ENCODE measurements around the gene MYOT. TPM values are rescaled to one million over a fixed set of nuclear protein-coding genes. Genes with fewer than 3 reads are reported as not detected.
A peak's percentile ranks its signal among the peaks of the same experiment; 100 is the strongest.

Gene MYOT
- total and polyA plus RNA-seq, 5 donors from 2014 or later, result 0.37 to 0.64 TPM; not detected in 3

- DNase-seq (no peak), ATAC-seq (ENCODE audit: low read depth in 2 of 2) (no peak)
- Mint-ChIP-seq H3K27ac (no peak overlapping the region), H3K36me3 (no peaks in the 10 kb centered on the region), H3K4me1 (no peaks in the 10 kb centered on the region), H3K9me3 (peaks cover 0 to 4% (median 0%) of the 10 kb centered on the region in 7 donors), H3K4me3 (no peak overlapping the region), H3K27me3 (peaks cover 35% of the 10 kb centered on the region)
- Histone ChIP-seq H3K9me3 (ENCODE audit: control insufficient read depth in 2 of 2, low read length in 2 of 2) (no peaks in the 10 kb centered on the region), H3K27ac (ENCODE audit: insufficient read depth, low read length, poor library complexity, severe bottlenecking) (no peak overlapping the region), H3K4me1 (ENCODE audit: control insufficient read depth, insufficient read depth, low read length, poor library complexity, severe bottlenecking) (no peaks in the 10 kb centered on the region), H3K27me3 (ENCODE audit: control insufficient read depth, insufficient read depth, low read length) (no peaks in the 10 kb centered on the region), H3K36me3 (ENCODE audit: control insufficient read depth, insufficient read depth, low read length) (no peaks in the 10 kb centered on the region), H3K4me3 (ENCODE audit: low read depth, low read length) (no peak overlapping the region)
Observed at GRCh38 chr5:137902408-137903133, 34.9 kb downstream of the MYOT start.

DNA sequence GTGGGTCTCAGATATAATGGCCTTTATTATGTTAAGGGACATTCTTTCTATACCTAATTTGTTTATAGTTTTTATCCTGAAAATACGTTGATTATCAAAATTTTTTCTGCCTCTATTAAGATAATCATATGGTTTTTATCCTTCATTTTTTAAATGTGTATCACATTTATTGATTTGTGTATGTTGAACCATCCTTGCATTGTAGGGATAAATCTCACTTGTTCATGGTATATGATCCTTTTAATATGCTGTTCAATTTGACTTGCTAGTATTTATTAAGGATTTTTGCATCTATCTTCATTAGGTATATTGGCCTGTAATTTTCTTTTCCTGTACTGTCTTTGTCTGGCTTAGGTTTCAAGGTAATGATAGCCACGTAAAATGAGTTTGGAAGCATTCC lies 47.1 kb downstream of the MYOT start:
- H3K27me3 ChIP-seq (ENCODE audit: control insufficient read depth, insufficient read depth, low read length), result no peaks in the 10 kb centered on the region
- H3K4me3 ChIP-seq (ENCODE audit: low read depth, low read length), result no peak overlapping the region
- H3K4me3 Mint-ChIP-seq, result no peak overlapping the region
- peaks cover 0 to 4% (median 0%) of the 10 kb centered on the region in 4 donors for H3K4me1 Mint-ChIP-seq
- peaks cover 3 to 23% (median 6%) of the 10 kb centered on the region in 7 donors for H3K9me3 Mint-ChIP-seq
- no peaks in the 10 kb centered on the region for H3K36me3 Mint-ChIP-seq
- H3K9me3 ChIP-seq (ENCODE audit: control insufficient read depth in 2 of 2, low read length in 2 of 2), result peaks cover 9 to 19% of the 10 kb centered on the region in 2 experiments
- no peak overlapping the region for H3K27ac Mint-ChIP-seq
- ATAC-seq (ENCODE audit: low read depth in 2 of 2), result no peak
- DNase-seq, result no peak
- H3K4me1 ChIP-seq (ENCODE audit: control insufficient read depth, insufficient read depth, low read length, poor library complexity, severe bottlenecking), result no peaks in the 10 kb centered on the region
- no peaks in the 10 kb centered on the region for H3K36me3 ChIP-seq (ENCODE audit: control insufficient read depth, insufficient read depth, low read length)
- no peak overlapping the region for H3K27ac ChIP-seq (ENCODE audit: insufficient read depth, low read length, poor library complexity, severe bottlenecking)
- peaks cover 11% of the 10 kb centered on the region for H3K27me3 Mint-ChIP-seq

DNA sequence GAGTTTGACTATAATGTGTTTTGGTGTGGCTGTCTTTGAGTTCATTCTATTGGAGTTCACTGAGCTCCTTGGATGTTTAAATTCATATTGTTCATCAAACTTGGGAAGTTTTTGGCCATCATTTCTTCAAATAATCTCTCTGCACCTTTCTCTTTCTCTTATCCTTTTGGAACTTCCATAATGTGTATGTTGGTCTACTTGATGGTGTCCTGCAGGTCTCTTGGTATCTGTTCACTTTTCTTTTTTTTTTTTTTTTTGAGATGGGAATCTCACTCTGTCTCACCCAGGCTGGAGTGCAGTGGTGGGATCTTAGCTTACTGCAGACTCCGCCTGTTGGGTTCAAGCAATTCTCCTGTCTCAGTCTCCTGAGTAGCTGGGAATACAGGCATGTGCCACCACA lies 49.3 kb downstream of the MYOT start:
- no peaks in the 10 kb centered on the region for H3K4me1 ChIP-seq (ENCODE audit: control insufficient read depth, insufficient read depth, low read length, poor library complexity, severe bottlenecking)
- Mint-ChIP-seq H3K9me3 (peaks cover 1 to 23% (median 5%) of the 10 kb centered on the region in 7 donors), H3K36me3 (no peaks in the 10 kb centered on the region), H3K27ac (no peak overlapping the region), H3K27me3 (peaks cover 5% of the 10 kb centered on the region), H3K4me3 (peak overlapping the region in 1 of 4 donors; percentile 35), H3K4me1 (peaks cover 0 to 4% (median 0%) of the 10 kb centered on the region in 4 donors)
- ATAC-seq (ENCODE audit: low read depth in 2 of 2), result no peak
- no peak for DNase-seq
- H3K27me3 ChIP-seq (ENCODE audit: control insufficient read depth, insufficient read depth, low read length), result no peaks in the 10 kb centered on the region
- H3K27ac ChIP-seq (ENCODE audit: insufficient read depth, low read length, poor library complexity, severe bottlenecking), result no peak overlapping the region
- H3K4me3 ChIP-seq (ENCODE audit: low read depth, low read length), result no peak overlapping the region
- peaks cover 9 to 19% of the 10 kb centered on the region in 2 experiments for H3K9me3 ChIP-seq (ENCODE audit: control insufficient read depth in 2 of 2, low read length in 2 of 2)
- H3K36me3 ChIP-seq (ENCODE audit: control insufficient read depth, insufficient read depth, low read length), result no peaks in the 10 kb centered on the region

DNA sequence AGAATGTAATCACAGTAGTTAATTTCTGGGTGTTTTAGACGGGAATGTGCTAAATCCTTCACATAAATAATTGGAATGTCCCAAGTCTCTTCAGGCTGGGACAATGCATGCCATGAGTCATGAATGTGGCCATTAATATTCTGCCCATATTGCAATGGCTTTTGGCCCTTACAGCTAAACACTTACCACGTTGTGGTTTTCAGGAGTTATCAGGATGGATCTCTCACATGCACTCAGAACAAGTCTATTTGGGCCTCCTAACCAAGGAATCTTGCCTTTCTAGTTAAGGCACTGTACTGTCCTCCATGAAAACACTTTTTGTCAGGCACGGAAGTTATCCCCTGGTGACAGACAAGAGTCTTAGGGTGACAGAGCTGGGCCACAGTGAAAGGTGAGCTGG lies 54.3 kb downstream of the MYOT start:
- Histone ChIP-seq H3K9me3 (ENCODE audit: control insufficient read depth in 2 of 2, low read length in 2 of 2) (no peaks in the 10 kb centered on the region), H3K27me3 (ENCODE audit: control insufficient read depth, insufficient read depth, low read length) (no peaks in the 10 kb centered on the region), H3K36me3 (ENCODE audit: control insufficient read depth, insufficient read depth, low read length) (no peaks in the 10 kb centered on the region), H3K4me1 (ENCODE audit: control insufficient read depth, insufficient read depth, low read length, poor library complexity, severe bottlenecking) (no peaks in the 10 kb centered on the region), H3K4me3 (ENCODE audit: low read depth, low read length) (no peak overlapping the region), H3K27ac (ENCODE audit: insufficient read depth, low read length, poor library complexity, severe bottlenecking) (no peak overlapping the region)
- Mint-ChIP-seq H3K4me3 (no peak overlapping the region), H3K4me1 (peaks cover 0 to 4% (median 0%) of the 10 kb centered on the region in 4 donors), H3K36me3 (peaks cover 3% of the 10 kb centered on the region), H3K9me3 (peaks cover 0 to 6% (median under 1%) of the 10 kb centered on the region in 7 donors), H3K27ac (peak overlapping the region in 1 of 3 donors; percentile 2), H3K27me3 (no peaks in the 10 kb centered on the region)
- no peak for DNase-seq
- ATAC-seq (ENCODE audit: low read depth in 2 of 2), result no peak

DNA sequence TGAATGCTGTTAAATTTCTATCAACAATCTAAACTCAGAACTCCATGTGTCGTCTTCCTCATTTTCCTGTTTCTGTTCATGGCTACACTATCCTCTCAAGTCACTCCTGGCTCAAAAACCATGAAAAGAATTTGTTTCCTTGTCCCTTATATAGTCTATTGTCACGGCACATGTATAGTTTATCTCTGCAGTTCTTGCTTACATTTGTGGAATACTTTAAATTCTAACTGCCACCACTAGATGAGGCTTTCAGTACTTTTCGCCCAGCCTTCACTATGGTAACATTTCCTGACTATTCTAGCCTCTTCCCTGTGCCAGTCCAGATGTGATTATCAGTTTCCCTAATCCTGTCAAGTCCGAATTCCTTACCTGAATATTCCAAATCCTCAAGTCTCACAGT lies 56.2 kb downstream of the MYOT start:
- no peak overlapping the region for H3K27ac ChIP-seq (ENCODE audit: insufficient read depth, low read length, poor library complexity, severe bottlenecking)
- H3K27me3 ChIP-seq (ENCODE audit: control insufficient read depth, insufficient read depth, low read length), result no peaks in the 10 kb centered on the region
- peaks cover 2% of the 10 kb centered on the region for H3K36me3 ChIP-seq (ENCODE audit: control insufficient read depth, insufficient read depth, low read length)
- H3K27ac Mint-ChIP-seq, result no peak overlapping the region
- peaks cover 7% of the 10 kb centered on the region for H3K36me3 Mint-ChIP-seq
- no peak overlapping the region for H3K4me3 Mint-ChIP-seq
- no peaks in the 10 kb centered on the region for H3K4me1 Mint-ChIP-seq
- no peak overlapping the region for H3K4me3 ChIP-seq (ENCODE audit: low read depth, low read length)
- no peaks in the 10 kb centered on the region for H3K9me3 ChIP-seq (ENCODE audit: control insufficient read depth in 2 of 2, low read length in 2 of 2)
- no peaks in the 10 kb centered on the region for H3K27me3 Mint-ChIP-seq
- DNase-seq (no peak), ATAC-seq (ENCODE audit: low read depth in 2 of 2) (no peak)
- H3K4me1 ChIP-seq (ENCODE audit: control insufficient read depth, insufficient read depth, low read length, poor library complexity, severe bottlenecking), result no peaks in the 10 kb centered on the region
- no peaks in the 10 kb centered on the region for H3K9me3 Mint-ChIP-seq

- DNase-seq (no peak), ATAC-seq (ENCODE audit: low read depth in 2 of 2) (no peak)
- Mint-ChIP-seq H3K4me3 (no peak overlapping the region), H3K4me1 (no peaks in the 10 kb centered on the region), H3K27ac (peak overlapping the region in 1 of 3 donors; percentile 4), H3K9me3 (no peaks in the 10 kb centered on the region), H3K27me3 (no peaks in the 10 kb centered on the region), H3K36me3 (peaks cover 4% of the 10 kb centered on the region)
- no peak overlapping the region for H3K27ac ChIP-seq (ENCODE audit: insufficient read depth, low read length, poor library complexity, severe bottlenecking)
- H3K4me1 ChIP-seq (ENCODE audit: control insufficient read depth, insufficient read depth, low read length, poor library complexity, severe bottlenecking), result no peaks in the 10 kb centered on the region
- peaks cover 8% of the 10 kb centered on the region for H3K36me3 ChIP-seq (ENCODE audit: control insufficient read depth, insufficient read depth, low read length)
- H3K27me3 ChIP-seq (ENCODE audit: control insufficient read depth, insufficient read depth, low read length), result no peaks in the 10 kb centered on the region
- no peaks in the 10 kb centered on the region for H3K9me3 ChIP-seq (ENCODE audit: control insufficient read depth in 2 of 2, low read length in 2 of 2)
- H3K4me3 ChIP-seq (ENCODE audit: low read depth, low read length), result no peak overlapping the region
Observed at GRCh38 chr5:137932800-137933199, 65.1 kb downstream of the MYOT start.

DNA sequence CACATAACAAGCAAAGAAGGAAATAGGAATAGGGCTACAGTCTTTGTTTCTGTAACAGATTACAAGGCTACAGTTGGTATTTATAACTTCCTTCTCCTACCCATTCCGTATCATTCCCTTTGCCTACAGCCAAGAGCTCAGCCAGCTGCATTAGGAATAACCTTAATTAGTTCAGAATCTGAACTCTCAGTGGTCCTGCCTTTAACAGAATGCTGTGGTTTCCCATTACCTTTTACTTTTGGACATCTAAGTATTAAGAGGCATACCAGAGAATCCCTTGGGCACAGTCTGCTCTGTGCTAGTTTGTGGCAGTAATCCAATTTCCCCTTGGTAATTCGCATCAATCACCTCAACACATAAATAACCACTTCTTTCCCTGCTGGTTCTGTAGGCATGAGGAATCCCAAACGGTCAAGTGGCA lies 65.8 kb downstream of the MYOT start:
- DNase-seq (no peak), ATAC-seq (ENCODE audit: low read depth in 2 of 2) (no peak)
- Mint-ChIP-seq H3K27ac (no peak overlapping the region), H3K27me3 (no peaks in the 10 kb centered on the region), H3K4me3 (peak overlapping the region in 1 of 4 donors; percentile 47), H3K36me3 (peaks cover 4% of the 10 kb centered on the region), H3K9me3 (no peaks in the 10 kb centered on the region), H3K4me1 (no peaks in the 10 kb centered on the region)
- no peaks in the 10 kb centered on the region for H3K27me3 ChIP-seq (ENCODE audit: control insufficient read depth, insufficient read depth, low read length)
- H3K9me3 ChIP-seq (ENCODE audit: control insufficient read depth in 2 of 2, low read length in 2 of 2), result no peaks in the 10 kb centered on the region
- H3K4me3 ChIP-seq (ENCODE audit: low read depth, low read length), result no peak overlapping the region
- peaks cover 14% of the 10 kb centered on the region for H3K36me3 ChIP-seq (ENCODE audit: control insufficient read depth, insufficient read depth, low read length)
- H3K4me1 ChIP-seq (ENCODE audit: control insufficient read depth, insufficient read depth, low read length, poor library complexity, severe bottlenecking), result no peaks in the 10 kb centered on the region
- H3K27ac ChIP-seq (ENCODE audit: insufficient read depth, low read length, poor library complexity, severe bottlenecking), result no peak overlapping the region

- Histone ChIP-seq H3K36me3 (ENCODE audit: control insufficient read depth, insufficient read depth, low read length) (peaks cover 29% of the 10 kb centered on the region), H3K27me3 (ENCODE audit: control insufficient read depth, insufficient read depth, low read length) (no peaks in the 10 kb centered on the region), H3K4me1 (ENCODE audit: control insufficient read depth, insufficient read depth, low read length, poor library complexity, severe bottlenecking) (no peaks in the 10 kb centered on the region), H3K27ac (ENCODE audit: insufficient read depth, low read length, poor library complexity, severe bottlenecking) (no peak overlapping the region), H3K9me3 (ENCODE audit: control insufficient read depth in 2 of 2, low read length in 2 of 2) (no peaks in the 10 kb centered on the region), H3K4me3 (ENCODE audit: low read depth, low read length) (no peak overlapping the region)
- DNase-seq (no peak), ATAC-seq (ENCODE audit: low read depth in 2 of 2) (no peak)
- Mint-ChIP-seq H3K27me3 (no peaks in the 10 kb centered on the region), H3K27ac (no peak overlapping the region), H3K9me3 (no peaks in the 10 kb centered on the region), H3K4me3 (no peak overlapping the region), H3K4me1 (no peaks in the 10 kb centered on the region), H3K36me3 (peaks cover 16% of the 10 kb centered on the region)
Observed at GRCh38 chr5:137935190-137935589, 67.5 kb downstream of the MYOT start.
